ENCODE data around the gene RIT2.

DNA sequence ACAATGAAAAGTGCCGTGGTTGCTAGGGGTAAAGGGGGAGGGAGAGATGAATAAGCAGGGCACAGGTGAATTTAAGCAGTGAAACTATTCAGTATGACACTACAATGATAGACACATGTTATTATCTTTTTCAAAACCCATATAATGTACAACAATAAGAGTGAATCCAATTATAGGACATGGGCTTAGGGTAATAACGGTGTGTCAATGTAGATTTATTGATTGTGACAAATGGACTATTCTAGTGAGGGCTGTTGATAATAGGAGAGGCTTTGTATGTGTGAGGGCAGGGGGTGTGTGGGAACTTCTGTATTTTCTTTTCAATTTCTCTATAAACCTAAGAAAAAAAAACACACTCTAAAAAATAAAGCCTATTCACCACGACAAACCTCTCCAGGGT, 223.8 kb downstream of the RIT2 start:
- TF ChIP-seq, protein P1, sequence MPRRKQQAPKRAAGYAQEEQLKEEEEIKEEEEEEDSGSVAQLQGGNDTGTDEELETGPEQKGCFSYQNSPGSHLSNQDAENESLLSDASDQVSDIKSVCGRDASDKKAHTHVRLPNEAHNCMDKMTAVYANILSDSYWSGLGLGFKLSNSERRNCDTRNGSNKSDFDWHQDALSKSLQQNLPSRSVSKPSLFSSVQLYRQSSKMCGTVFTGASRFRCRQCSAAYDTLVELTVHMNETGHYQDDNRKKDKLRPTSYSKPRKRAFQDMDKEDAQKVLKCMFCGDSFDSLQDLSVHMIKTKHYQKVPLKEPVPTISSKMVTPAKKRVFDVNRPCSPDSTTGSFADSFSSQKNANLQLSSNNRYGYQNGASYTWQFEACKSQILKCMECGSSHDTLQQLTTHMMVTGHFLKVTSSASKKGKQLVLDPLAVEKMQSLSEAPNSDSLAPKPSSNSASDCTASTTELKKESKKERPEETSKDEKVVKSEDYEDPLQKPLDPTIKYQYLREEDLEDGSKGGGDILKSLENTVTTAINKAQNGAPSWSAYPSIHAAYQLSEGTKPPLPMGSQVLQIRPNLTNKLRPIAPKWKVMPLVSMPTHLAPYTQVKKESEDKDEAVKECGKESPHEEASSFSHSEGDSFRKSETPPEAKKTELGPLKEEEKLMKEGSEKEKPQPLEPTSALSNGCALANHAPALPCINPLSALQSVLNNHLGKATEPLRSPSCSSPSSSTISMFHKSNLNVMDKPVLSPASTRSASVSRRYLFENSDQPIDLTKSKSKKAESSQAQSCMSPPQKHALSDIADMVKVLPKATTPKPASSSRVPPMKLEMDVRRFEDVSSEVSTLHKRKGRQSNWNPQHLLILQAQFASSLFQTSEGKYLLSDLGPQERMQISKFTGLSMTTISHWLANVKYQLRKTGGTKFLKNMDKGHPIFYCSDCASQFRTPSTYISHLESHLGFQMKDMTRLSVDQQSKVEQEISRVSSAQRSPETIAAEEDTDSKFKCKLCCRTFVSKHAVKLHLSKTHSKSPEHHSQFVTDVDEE (CRISPR knock-in tag; IDR thresholded peaks at IDR 0.05): no peak
- TF ChIP-seq, protein P2, sequence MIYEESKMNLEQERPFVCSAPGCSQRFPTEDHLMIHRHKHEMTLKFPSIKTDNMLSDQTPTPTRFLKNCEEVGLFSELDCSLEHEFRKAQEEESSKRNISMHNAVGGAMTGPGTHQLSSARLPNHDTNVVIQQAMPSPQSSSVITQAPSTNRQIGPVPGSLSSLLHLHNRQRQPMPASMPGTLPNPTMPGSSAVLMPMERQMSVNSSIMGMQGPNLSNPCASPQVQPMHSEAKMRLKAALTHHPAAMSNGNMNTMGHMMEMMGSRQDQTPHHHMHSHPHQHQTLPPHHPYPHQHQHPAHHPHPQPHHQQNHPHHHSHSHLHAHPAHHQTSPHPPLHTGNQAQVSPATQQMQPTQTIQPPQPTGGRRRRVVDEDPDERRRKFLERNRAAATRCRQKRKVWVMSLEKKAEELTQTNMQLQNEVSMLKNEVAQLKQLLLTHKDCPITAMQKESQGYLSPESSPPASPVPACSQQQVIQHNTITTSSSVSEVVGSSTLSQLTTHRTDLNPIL (CRISPR knock-in tag; IDR thresholded peaks at IDR 0.05; ENCODE audit: low read depth): no peak
- TF ChIP-seq ZFP3 (CRISPR knock-in tag; IDR thresholded peaks at IDR 0.05) (no peak), GLIS3 (CRISPR knock-in tag; IDR thresholded peaks at IDR 0.05) (no peak)

Measured in SK-N-SH treated with all-trans-retinoic acid at 6 μM for 48 hours (cell line).